Activated T-cell treated with anti-CD3 and anti-CD28 coated beads for 24 hours (primary cell): ENCODE measurements around the gene KRTAP12-3.
"Not testable (repeated sequence)": the region's sequence is repeated elsewhere in the genome, so short reads cannot be mapped to it uniquely, and the experiment has no call there.

Experiments used
- DNase-seq: peaks from one replicate; pipeline ENCODE4 v3.0.0-alpha.2; 2020; ENCODE audit warnings: low read depth

The KRTAP12-3 gene

DNA sequence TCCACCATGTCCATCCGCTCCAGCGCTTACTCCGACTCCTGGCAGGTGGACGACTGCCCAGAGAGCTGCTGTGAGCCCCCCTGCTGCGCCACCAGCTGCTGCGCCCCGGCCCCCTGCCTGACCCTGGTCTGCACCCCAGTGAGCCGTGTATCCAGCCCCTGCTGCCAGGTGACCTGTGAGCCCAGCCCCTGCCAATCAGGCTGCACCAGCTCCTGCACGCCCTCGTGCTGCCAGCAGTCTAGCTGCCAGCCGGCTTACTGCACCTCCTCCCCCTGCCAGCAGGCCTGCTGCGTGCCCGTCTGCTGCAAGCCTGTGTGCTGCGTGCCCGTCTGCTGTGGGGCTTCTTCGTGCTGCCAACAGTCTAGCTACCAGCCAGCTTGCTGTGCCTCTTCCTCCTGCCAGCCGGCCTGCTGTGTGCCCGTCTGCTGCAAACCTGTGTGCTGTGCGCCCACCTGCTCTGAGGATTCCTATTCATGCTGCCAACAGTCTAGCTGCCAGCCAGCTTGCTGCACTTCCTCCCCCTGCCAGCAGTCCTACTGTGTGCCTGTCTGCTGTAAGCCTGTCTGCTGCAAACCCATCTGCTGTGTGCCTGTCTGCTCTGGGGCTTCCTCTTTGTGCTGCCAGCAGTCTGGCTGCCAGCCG, 30.4 kb upstream of the KRTAP12-3 start:
- DNase-seq = not testable (repeated sequence)

DNA sequence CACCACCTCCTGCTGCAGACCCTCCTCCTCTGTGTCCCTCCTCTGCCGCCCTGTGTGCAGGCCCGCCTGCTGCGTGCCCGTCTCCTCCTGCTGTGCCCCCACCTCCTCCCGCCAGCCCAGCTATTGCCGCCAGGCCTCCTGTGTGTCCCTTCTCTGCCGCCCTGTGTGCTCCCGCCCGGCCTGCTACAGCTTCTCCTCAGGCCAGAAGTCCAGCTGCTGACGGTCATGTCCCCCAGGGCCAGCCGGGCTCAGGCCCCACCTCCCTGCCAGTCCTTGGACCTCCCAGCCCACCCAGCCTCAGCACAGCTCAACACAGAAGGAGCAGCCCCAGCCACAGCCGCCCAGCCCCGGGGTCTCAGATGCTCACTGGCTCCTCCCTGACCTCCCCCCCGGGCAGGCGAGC, 29.9 kb upstream of the KRTAP12-3 start:
- DNase-seq = not testable (repeated sequence)

- DNase-seq = no peak
Observed at GRCh38 chr21:44628707-44629391, 28.9 kb upstream of the KRTAP12-3 start.

- DNase-seq = no peak
Observed at GRCh38 chr21:44630440-44630839, 27.3 kb upstream of the KRTAP12-3 start.

- DNase-seq = no peak
Observed at GRCh38 chr21:44632067-44632466, 25.7 kb upstream of the KRTAP12-3 start.

GRCh38 chr21:44636209-44637017, 21.3 kb upstream of the KRTAP12-3 start:
- DNase-seq = no peak

- DNase-seq = no peak
Observed at GRCh38 chr21:44637018-44637850, 20.5 kb upstream of the KRTAP12-3 start, which contains the start of gene KRTAP10-10. KRTAP10-10 (plus strand) TSS chr21:44637356; CDS start chr21:44637418, 62 bp downstream.

DNA sequence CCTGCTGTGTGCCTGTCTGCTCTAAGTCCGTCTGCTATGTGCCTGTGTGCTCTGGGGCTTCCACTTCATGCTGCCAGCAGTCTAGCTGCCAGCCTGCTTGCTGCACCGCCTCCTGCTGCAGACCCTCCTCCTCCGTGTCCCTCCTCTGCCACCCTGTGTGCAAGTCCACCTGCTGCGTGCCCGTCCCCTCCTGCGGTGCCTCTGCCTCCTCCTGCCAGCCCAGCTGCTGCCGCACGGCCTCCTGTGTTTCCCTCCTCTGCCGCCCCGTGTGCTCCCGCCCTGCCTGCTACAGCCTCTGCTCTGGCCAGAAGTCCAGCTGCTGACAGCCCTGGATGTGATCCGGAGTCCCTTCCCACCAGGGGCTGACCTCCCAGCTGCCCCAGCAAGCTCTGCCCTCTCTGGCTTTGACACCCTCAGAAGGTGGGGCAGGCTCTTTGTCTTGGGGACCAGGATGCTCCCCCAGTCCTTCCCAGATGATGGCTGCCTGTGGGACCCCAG, 19.8 kb upstream of the KRTAP12-3 start:
- not testable (repeated sequence) for DNase-seq

DNA sequence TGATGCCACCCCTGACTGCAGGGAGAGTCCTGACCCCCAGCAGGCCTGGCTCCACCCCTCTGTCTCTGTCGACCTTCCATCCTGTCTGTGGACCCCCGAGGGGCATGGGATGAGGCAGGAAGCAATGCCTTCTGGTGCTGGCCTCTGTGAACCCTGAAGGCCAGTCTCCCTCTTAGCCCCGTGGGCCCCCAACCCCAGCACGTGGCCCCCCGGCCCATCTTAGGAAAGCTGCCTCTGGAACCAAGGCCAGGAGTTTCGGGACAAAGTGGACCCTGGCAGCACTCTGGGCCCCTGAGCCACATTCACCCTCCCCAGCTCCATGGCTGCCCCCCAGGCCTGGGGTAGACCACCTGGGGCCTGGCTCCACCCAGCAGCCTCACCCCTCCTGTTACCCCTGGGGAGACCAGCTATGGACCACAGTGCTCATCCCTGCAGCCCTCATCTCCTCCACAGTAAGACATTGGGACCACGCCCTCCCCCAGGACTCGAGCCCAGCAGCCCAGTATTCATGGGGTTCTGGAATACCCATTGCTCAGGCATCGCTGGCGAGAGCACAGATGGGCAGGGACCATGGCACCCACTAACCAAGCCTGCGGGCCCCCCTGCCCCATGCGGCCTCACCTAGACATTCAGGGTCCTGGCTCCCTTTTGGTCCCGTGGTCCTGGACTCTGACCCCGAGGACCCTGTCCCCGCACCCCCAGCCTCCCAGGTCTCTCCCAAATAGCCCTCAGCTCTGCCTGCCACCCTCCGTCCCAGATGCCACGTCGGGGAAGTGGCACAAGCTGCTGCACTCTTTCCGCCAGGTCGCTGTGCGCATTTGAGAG, 19.0 kb upstream of the KRTAP12-3 start:
- not testable (repeated sequence) for DNase-seq

DNA sequence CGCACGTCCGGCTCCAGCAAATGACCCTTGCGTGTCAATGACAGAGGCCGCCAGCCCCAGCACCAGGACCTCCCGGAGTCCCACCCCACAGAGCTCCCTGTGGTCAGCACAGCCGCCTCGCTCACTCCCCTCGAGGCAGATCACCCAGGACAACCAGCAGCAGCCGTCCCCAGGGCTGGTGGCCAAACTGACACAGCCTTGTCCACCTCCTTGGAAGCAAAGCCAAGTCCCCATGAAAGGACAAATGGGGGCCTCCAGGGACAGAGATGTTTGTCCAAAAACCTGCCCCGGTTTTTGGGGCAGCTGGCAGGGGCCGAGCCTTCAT, 18.4 kb upstream of the KRTAP12-3 start:
- DNase-seq = no peak

DNA sequence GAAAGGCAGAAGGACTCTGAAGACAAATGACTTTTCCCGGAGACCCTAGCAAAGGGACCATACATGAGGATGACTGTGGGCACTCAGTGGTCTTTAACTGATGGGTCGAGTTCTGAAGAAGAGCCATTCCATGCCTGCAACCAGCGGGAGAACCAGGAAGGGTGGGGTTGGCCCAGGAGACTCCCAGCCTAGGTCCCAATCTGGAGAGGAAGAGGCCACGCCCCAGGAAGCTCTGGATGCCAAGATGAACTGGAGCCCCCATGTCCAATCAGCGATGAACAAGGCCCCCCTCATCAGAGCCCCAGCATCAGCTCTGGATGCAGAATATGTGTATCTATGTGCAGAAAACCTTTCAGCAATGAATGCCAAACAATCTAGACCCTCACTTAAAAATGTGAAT, 17.0 kb upstream of the KRTAP12-3 start:
- DNase-seq = no peak

GRCh38 chr21:44643741-44644310, 13.9 kb upstream of the KRTAP12-3 start:
- no peak for DNase-seq

- no peak for DNase-seq
Observed at GRCh38 chr21:44644878-44645277, 12.9 kb upstream of the KRTAP12-3 start.

GRCh38 chr21:44646366-44647221, 11.1 kb upstream of the KRTAP12-3 start, which contains the start of gene KRTAP10-11:
KRTAP10-11 (plus strand) TSS chr21:44646414; CDS start chr21:44646459, 45 bp downstream.
- not testable (repeated sequence) for DNase-seq

DNA sequence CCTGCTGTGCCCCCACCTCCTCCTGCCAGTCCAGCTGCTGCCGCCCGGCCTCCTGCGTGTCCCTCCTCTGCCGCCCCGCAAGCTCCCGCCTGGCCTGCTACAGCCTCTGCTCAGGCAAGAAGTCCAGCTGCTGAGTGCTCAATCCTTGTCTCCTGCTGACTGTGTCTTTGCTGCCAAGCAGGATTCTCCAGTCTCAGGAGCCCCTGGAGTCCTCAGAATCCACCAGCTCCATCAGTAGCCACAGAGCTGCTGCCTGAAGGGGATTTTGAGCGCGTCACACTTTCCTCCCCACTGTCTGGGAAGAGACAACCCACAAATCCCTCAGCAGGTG, 10.5 kb upstream of the KRTAP12-3 start:
- no peak for DNase-seq

- DNase-seq = no peak
Observed at GRCh38 chr21:44648557-44649311, 9.0 kb upstream of the KRTAP12-3 start.

- no peak for DNase-seq
Observed at GRCh38 chr21:44649521-44650100, 8.1 kb upstream of the KRTAP12-3 start.

GRCh38 chr21:44650265-44650972, 7.3 kb upstream of the KRTAP12-3 start:
- no peak for DNase-seq
